ENCODE measurements around the gene ASCL3.
A peak's percentile ranks its signal among the peaks of the same experiment; 100 is the strongest.
"Not testable (repeated sequence)": the region's sequence is repeated elsewhere in the genome, so short reads cannot be mapped to it uniquely, and the experiment has no call there.

The ASCL3 gene

DNA sequence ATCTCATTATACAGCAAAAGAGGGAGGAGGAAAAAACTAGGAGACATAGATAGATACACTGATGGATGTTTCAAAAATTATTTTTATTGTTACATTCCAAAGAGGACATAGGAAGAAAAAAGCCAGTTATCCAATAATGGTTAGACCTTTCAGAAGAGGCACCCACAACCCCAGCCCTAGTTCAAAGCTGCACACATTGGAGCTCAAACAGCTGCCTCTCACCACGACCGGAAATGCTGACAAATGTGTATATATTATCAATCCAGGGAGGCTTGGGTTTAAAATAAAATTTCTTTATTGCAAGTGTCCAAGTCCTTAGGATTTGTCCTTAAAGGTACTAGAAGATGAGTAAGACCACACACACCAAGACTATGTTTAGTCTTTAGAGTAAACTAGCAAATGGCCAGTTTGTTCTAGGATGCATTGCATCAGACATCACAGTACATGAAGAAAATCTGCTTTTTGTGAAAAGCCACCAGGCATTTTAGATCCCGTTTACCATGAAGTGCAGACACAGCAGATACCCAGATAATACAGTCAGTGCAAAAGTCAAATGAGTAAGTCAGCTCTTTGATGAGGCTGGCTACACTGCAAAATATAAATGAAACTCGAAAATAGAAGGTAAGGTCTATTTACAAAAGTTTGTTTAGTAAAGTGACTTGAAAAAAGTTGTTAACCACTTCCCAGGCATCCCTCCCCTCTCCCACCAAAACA lies 4.6 kb upstream of the ASCL3 start:
- Histone ChIP-seq H3K4me1 (ENCODE audit: control insufficient read depth, insufficient read depth, low read length) (peaks cover 8% of the 10 kb centered on the region), H3K4me3 (ENCODE audit: low read depth, low read length) (no peak overlapping the region), H3K9ac (ENCODE audit: low read depth, low read length) (no peak overlapping the region), H3K27me3 (ENCODE audit: control insufficient read depth, insufficient read depth, low read length) (no peaks in the 10 kb centered on the region), H3K9me3 (ENCODE audit: control insufficient read depth, insufficient read depth, low read length) (no peaks in the 10 kb centered on the region), H3K36me3 (ENCODE audit: control insufficient read depth, insufficient read depth, low read length) (peaks cover 10% of the 10 kb centered on the region; the same call in 1 of the 2 replicates), H3K27ac (ENCODE audit: low read depth, low read length) (no peak overlapping the region)

DNA sequence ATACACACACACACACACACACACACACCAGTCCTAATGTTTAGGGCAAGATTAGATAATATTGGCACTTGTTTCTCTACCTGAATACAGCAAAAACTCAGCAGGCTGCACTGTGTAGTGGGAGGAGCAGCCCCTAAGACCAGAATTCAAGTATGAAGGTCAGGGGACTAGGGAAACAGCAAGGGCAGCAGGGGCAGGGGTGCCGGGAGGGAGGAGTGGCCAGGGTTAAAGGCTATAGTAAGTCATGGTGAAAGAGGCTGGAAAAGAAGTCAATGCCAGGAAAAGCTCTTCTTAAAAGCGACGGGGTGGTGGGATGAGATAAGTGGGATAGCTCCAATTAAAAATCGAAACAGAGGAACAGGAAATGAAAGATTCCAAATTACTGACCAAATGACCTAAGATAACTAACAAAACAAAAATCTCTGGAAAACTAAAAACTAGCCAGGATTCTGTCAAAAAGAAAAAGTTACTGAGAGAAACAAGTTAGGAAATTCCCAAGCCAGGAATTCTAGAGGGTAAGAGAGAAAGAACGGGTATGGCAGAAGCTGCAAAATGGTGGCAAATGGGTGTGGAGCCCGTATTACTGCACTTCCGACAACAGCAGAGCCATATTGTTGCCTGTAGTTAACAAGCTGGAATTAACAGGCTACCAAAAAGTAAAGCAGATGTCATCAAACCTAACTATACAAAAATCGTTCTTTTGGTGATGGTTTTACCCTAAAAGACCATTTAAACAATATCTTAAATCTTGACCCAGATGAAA lies 1.3 kb downstream of the ASCL3 start:
- Histone ChIP-seq H3K9ac (ENCODE audit: low read depth, low read length) (no peak overlapping the region), H3K4me3 (ENCODE audit: low read depth, low read length) (no peak overlapping the region), H3K4me1 (ENCODE audit: control insufficient read depth, insufficient read depth, low read length) (no peaks in the 10 kb centered on the region), H3K27ac (ENCODE audit: low read depth, low read length) (no peak overlapping the region), H3K9me3 (ENCODE audit: control insufficient read depth, insufficient read depth, low read length) (no peaks in the 10 kb centered on the region), H3K36me3 (ENCODE audit: control insufficient read depth, insufficient read depth, low read length) (no peaks in the 10 kb centered on the region), H3K27me3 (ENCODE audit: control insufficient read depth, insufficient read depth, low read length) (no peaks in the 10 kb centered on the region)

GRCh38 chr11:8937659-8938058 lies 5.2 kb downstream of the ASCL3 start:
- no peaks in the 10 kb centered on the region for H3K9me3 ChIP-seq (ENCODE audit: control insufficient read depth, insufficient read depth, low read length)
- H3K4me1 ChIP-seq (ENCODE audit: control insufficient read depth, insufficient read depth, low read length): peaks cover 10% of the 10 kb centered on the region
- H3K27ac ChIP-seq (ENCODE audit: low read depth, low read length): no peak overlapping the region

DNA sequence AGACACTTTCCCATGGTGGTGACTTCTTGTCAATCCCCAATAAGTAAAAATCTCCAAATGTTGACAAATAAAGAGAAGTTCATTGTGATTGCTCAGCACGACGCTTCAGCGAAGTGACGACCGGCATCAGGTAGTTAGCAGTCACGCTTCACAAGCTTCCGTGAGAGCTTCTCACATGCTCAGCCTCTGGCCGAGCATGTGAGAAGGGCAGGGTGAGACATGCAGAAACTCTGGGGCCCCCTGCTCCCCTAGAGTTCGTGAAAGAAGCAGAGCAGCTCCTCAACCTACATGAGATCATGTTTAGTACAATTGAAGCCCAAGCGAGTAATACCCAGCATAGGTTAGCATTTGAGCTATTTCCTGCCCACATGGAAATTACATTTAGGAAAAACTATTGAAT lies 5.7 kb downstream of the ASCL3 start:
- Histone ChIP-seq H3K27ac (ENCODE audit: low read depth, low read length) (no peak overlapping the region), H3K9ac (ENCODE audit: low read depth, low read length) (no peak overlapping the region), H3K4me3 (ENCODE audit: low read depth, low read length) (no peak overlapping the region), H3K4me1 (ENCODE audit: control insufficient read depth, insufficient read depth, low read length) (peaks cover 14% of the 10 kb centered on the region), H3K36me3 (ENCODE audit: control insufficient read depth, insufficient read depth, low read length) (no peaks in the 10 kb centered on the region), H3K9me3 (ENCODE audit: control insufficient read depth, insufficient read depth, low read length) (no peaks in the 10 kb centered on the region), H3K27me3 (ENCODE audit: control insufficient read depth, insufficient read depth, low read length) (no peaks in the 10 kb centered on the region)

More at GRCh38 chr11:8937659-8938058, 5.2 kb downstream of the ASCL3 start:
- H3K9ac ChIP-seq (ENCODE audit: low read depth, low read length): no peak overlapping the region
- H3K4me3 ChIP-seq (ENCODE audit: low read depth, low read length): no peak overlapping the region
- H3K36me3 ChIP-seq (ENCODE audit: control insufficient read depth, insufficient read depth, low read length): no peaks in the 10 kb centered on the region
- H3K27me3 ChIP-seq (ENCODE audit: control insufficient read depth, insufficient read depth, low read length): no peaks in the 10 kb centered on the region

- not testable (repeated sequence) for H3K9me3 ChIP-seq (ENCODE audit: control insufficient read depth, insufficient read depth, low read length); H3K27me3 ChIP-seq (ENCODE audit: control insufficient read depth, insufficient read depth, low read length); H3K4me3 ChIP-seq (ENCODE audit: low read depth, low read length); H3K36me3 ChIP-seq (ENCODE audit: control insufficient read depth, insufficient read depth, low read length); H3K27ac ChIP-seq (ENCODE audit: low read depth, low read length); H3K9ac ChIP-seq (ENCODE audit: low read depth, low read length)
- H3K4me1 ChIP-seq (ENCODE audit: control insufficient read depth, insufficient read depth, low read length): peaks cover 14% of the 10 kb centered on the region
These were observed 7.0 kb downstream of the ASCL3 start for GRCh38 chr11:8935789-8936188.

- Histone ChIP-seq H3K27me3 (ENCODE audit: control insufficient read depth, insufficient read depth, low read length) (no peaks in the 10 kb centered on the region), H3K9me3 (ENCODE audit: control insufficient read depth, insufficient read depth, low read length) (no peaks in the 10 kb centered on the region), H3K27ac (ENCODE audit: low read depth, low read length) (peak overlapping the region; percentile 25), H3K9ac (ENCODE audit: low read depth, low read length) (no peak overlapping the region), H3K4me1 (ENCODE audit: control insufficient read depth, insufficient read depth, low read length) (peaks cover 14% of the 10 kb centered on the region), H3K36me3 (ENCODE audit: control insufficient read depth, insufficient read depth, low read length) (no peaks in the 10 kb centered on the region), H3K4me3 (ENCODE audit: low read depth, low read length) (no peak overlapping the region)
These were observed 7.9 kb downstream of the ASCL3 start for GRCh38 chr11:8934742-8935488.

DNA sequence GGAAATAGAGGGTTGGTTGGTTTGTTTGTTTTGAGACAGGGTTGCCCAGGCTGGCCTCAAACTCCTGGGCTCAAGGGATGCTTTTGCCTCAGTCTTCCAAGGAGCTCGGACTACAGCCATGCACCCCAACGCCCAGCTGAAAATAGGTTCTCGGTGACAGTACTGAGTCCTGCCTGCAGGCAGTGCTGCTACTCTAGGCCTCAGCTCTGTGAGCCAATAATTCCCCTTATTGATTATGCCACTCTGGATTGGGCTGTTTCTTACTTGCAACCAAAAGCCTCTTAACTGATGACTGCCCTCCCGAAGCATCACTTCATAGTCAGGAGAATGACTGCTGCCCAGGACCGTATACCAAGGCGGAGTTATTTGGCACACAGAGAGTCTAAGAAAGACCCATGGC lies 8.9 kb downstream of the ASCL3 start:
- H3K27ac ChIP-seq (ENCODE audit: low read depth, low read length): no peak overlapping the region
- no peaks in the 10 kb centered on the region for H3K27me3 ChIP-seq (ENCODE audit: control insufficient read depth, insufficient read depth, low read length)

DNA sequence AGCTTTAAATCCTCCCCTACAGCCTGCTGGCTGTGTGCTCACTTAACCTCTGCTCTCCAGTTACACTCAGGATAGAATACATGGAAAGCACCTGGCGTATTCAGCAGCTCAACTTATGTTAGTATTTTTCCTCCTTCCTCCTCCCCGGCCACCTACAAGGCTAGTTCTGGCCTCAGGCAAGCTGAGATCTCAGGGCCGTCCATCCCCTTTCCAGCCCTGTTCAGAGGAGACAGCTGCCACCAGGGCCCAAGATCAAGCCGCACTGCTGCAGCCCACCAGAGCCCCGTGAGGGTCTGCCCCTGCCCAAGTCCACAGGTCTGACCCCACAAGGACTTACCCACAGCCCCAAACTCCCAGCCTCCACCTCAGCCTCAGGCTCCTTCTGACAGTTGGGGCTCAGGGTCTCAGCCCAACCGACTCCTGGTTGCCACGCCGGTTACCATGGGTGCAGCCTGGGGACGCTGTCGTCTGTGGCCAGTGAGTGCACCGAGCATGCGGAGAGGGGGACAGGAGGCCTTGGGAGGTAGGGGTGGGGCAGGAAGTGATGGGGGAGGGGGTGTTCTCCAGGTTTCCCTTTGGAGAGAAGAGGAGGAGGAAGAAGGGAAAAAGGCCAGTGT lies 10.1 kb downstream of the ASCL3 start, which contains the start of gene C11orf16:
Gene C11orf16 (minus strand): TSS at position 384 of the 617 bp plus-strand sequence. CDS start 639 bp downstream, outside the sequence.
- H3K36me3 ChIP-seq (ENCODE audit: control insufficient read depth, insufficient read depth, low read length): no peaks in the 10 kb centered on the region
- no peaks in the 10 kb centered on the region for H3K9me3 ChIP-seq (ENCODE audit: control insufficient read depth, insufficient read depth, low read length)
- no peaks in the 10 kb centered on the region for H3K27me3 ChIP-seq (ENCODE audit: control insufficient read depth, insufficient read depth, low read length)
- H3K4me3 ChIP-seq (ENCODE audit: low read depth, low read length): no peak within 1 kb of the TSS
- H3K4me1 ChIP-seq (ENCODE audit: control insufficient read depth, insufficient read depth, low read length): peaks cover 14% of the 10 kb centered on the region
- H3K9ac ChIP-seq (ENCODE audit: low read depth, low read length): no peak within 1 kb of the TSS
- no peak within 1 kb of the TSS for H3K27ac ChIP-seq (ENCODE audit: low read depth, low read length)

More for the DNA sequence above, 8.9 kb downstream of the ASCL3 start:
- Histone ChIP-seq H3K36me3 (ENCODE audit: control insufficient read depth, insufficient read depth, low read length) (no peaks in the 10 kb centered on the region), H3K9me3 (ENCODE audit: control insufficient read depth, insufficient read depth, low read length) (no peaks in the 10 kb centered on the region), H3K4me1 (ENCODE audit: control insufficient read depth, insufficient read depth, low read length) (peaks cover 14% of the 10 kb centered on the region), H3K4me3 (ENCODE audit: low read depth, low read length) (no peak overlapping the region), H3K9ac (ENCODE audit: low read depth, low read length) (no peak overlapping the region)

DNA sequence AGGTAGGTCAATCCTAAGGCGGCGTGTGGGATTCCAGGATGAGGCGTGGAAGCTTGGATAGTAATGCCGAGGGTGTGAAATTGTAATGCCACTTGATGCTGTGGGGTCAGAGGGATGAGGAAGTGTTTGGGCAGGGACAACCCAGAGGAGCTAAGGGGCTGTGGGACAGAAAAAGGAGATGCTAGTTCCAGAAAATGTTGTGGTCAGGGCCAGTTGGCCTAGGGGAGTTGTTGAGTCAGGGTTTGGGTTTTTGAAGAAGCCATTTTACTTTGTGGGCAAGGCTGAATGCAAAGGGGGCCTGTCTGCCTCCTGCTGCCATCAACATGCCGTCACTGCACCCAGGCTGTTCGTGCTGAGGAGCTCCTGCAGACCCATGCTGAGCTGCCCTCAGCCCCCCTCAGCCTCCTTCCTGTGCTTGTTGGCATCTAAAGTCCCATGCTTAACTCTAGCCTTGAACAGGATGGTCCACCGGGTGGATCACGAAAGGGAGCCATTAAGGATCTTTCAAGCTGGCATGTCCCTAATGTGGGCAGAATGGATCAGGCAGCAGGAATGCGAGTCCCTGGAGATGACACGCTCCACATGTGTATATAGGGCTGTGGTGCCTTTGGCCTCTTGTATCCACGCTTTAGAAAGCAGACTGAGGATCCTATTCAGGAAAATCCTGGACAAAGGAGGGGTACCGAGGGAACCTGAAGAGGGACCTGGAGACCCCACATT lies 12.2 kb downstream of the ASCL3 start:
- Histone ChIP-seq H3K4me3 (ENCODE audit: low read depth, low read length) (no peak overlapping the region), H3K27ac (ENCODE audit: low read depth, low read length) (no peak overlapping the region), H3K27me3 (ENCODE audit: control insufficient read depth, insufficient read depth, low read length) (no peaks in the 10 kb centered on the region), H3K36me3 (ENCODE audit: control insufficient read depth, insufficient read depth, low read length) (no peaks in the 10 kb centered on the region), H3K4me1 (ENCODE audit: control insufficient read depth, insufficient read depth, low read length) (peaks cover 14% of the 10 kb centered on the region), H3K9ac (ENCODE audit: low read depth, low read length) (no peak overlapping the region), H3K9me3 (ENCODE audit: control insufficient read depth, insufficient read depth, low read length) (no peaks in the 10 kb centered on the region)

GRCh38 chr11:8928981-8929615 lies 13.7 kb downstream of the ASCL3 start:
- H3K9me3 ChIP-seq (ENCODE audit: control insufficient read depth, insufficient read depth, low read length): no peaks in the 10 kb centered on the region
- H3K4me1 ChIP-seq (ENCODE audit: control insufficient read depth, insufficient read depth, low read length): peaks cover 6% of the 10 kb centered on the region
- H3K4me3 ChIP-seq (ENCODE audit: low read depth, low read length): no peak overlapping the region
- 0 out of 2 replicates have a peak, but pooled peaks cover under 1% of the 10 kb centered on the region for H3K36me3 ChIP-seq (ENCODE audit: control insufficient read depth, insufficient read depth, low read length)
- H3K27ac ChIP-seq (ENCODE audit: low read depth, low read length): no peak overlapping the region
- no peaks in the 10 kb centered on the region for H3K27me3 ChIP-seq (ENCODE audit: control insufficient read depth, insufficient read depth, low read length)
- H3K9ac ChIP-seq (ENCODE audit: low read depth, low read length): no peak overlapping the region
